Measurements from ENCODE around the gene PDSS2. TPM values are rescaled to one million over a fixed set of nuclear protein-coding genes. Genes with fewer than 3 reads are reported as not detected.

PDSS2 gene
- total and polyA plus RNA-seq, 12 donors, result 6.4 to 39.8 (median 27.6) TPM

DNA sequence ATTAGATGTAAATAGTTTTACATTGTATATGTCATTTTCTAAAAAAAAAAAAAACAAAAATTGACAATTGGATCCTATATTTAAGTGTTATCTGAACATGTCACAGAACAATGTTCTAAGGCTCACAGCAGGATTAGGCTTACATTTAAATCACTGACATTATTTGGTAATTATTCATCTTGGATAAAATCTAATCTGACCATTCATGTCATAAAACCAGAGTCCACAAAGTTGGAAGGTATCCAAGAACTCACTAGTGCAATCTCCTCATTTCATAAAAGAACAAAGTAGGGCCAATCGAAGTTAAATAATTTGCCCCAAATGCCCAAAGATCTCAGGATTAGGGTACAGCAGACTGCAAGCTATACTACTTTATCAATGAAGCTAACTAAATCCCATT is 73.0 kb downstream of the PDSS2 start:
- H3K4me1 ChIP-seq (replicated peaks in 1 of 2), result no peaks in the 10 kb centered on the region
- no peaks in the 10 kb centered on the region for H3K36me3 ChIP-seq (replicated peaks in 1 of 2)
- no peak for TF ChIP-seq POLR2A (IDR thresholded peaks at IDR 0.05)
- no peak for TF ChIP-seq CTCF (IDR thresholded peaks at IDR 0.05)
- intact Hi-C loops (cut with DNase I), result no loop called here
- H3K27me3 ChIP-seq, result no peaks in the 10 kb centered on the region
- no peaks in the 10 kb centered on the region for H3K9me3 ChIP-seq (replicated peaks in 1 of 3)
- H3K4me3 ChIP-seq, result no peak overlapping the region
- no peak for DNase-seq
- WGBS, 4 donors, result 26 to 57% (median 49%) methylated on average over 1 of the region's 1 CpG
- H3K27ac ChIP-seq, result no peak overlapping the region

DNA sequence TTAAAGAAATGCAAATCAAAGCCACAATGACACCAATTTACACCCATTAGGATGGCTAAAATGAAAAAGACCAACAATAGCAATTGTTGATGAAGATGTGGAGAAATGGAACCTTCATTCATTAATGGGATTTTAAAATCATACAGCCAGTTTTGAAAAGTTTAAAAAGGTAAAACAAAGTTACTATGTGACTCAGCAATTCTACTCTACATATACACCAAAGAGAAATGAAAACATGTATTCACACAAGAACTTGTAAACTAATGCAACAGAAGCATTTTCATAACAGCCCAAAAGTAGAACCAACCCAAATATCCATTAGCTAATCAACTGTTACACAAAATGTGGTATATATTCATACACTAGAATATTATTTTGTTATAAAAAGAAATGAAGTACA is 75.7 kb downstream of the PDSS2 start:
- intact Hi-C loops (cut with DNase I), result no loop called here
- no peaks in the 10 kb centered on the region for H3K4me1 ChIP-seq (replicated peaks in 1 of 2)
- TF ChIP-seq POLR2A (IDR thresholded peaks at IDR 0.05) (no peak), CTCF (IDR thresholded peaks at IDR 0.05) (no peak)

DNA sequence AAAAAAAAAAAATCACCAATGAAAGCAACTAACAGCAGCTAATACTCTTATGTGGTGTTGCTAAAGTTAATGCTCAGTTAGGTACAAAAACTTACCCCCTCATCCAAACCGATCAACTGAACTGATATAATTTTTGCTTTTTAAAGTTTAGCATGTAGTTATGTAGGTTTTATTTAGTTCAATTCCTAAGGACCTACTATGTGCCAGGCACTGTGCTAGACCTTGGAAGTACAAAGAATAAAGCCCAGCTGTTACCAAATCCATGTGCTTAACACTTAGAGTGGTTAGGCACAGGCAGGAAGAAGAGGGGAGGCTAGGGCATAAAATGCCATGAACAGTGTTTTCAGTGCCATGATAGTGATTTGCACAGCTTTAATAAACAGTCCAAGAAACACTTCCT is 85.1 kb downstream of the PDSS2 start:
- TF ChIP-seq CTCF (IDR thresholded peaks at IDR 0.05) (no peak), POLR2A (IDR thresholded peaks at IDR 0.05) (no peak)
- WGBS, 4 donors, result 91 to 100% (median 96%) methylated on average over 1 of the region's 1 CpG
- no peak overlapping the region for H3K4me3 ChIP-seq
- H3K27ac ChIP-seq, result no peak overlapping the region
- no peaks in the 10 kb centered on the region for H3K9me3 ChIP-seq (replicated peaks in 1 of 3)
- DNase-seq, result no peak
- H3K4me1 ChIP-seq (replicated peaks in 1 of 2), result no peaks in the 10 kb centered on the region
- no peaks in the 10 kb centered on the region for H3K27me3 ChIP-seq
- intact Hi-C loops (cut with DNase I), result no loop called here
- no peaks in the 10 kb centered on the region for H3K36me3 ChIP-seq (replicated peaks in 1 of 2)

More for the DNA sequence above, 75.7 kb downstream of the PDSS2 start:
- Histone ChIP-seq H3K9me3 (replicated peaks in 1 of 3) (no peaks in the 10 kb centered on the region), H3K36me3 (replicated peaks in 1 of 2) (no peaks in the 10 kb centered on the region), H3K27ac (no peak overlapping the region), H3K27me3 (no peaks in the 10 kb centered on the region), H3K4me3 (no peak overlapping the region)
- no peak for DNase-seq

DNA sequence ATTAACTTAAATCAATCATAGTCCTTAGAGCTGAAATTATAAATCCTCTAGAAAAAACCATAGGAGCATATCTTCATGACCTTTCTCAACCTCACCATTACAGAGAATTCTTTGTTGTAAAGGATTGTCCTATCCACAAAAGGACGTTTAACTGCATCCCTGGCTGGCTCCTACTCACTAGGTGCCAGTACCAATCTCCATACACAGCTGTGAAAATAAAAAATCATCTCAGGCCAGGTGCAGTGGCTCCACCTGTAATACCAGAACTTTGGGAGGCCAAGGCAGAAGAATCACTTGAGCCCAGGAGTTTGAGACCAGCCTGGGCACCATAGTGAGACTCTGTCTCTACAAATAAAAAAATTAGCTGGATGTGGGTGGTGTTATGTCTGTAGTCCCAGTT is 89.9 kb downstream of the PDSS2 start:
- 50 to 86% (median 61%) methylated on average over 1 of the region's 1 CpG for WGBS, 4 donors

More for the DNA sequence above, 89.9 kb downstream of the PDSS2 start:
- Histone ChIP-seq H3K4me1 (replicated peaks in 1 of 2) (no peaks in the 10 kb centered on the region), H3K27ac (no peak overlapping the region), H3K36me3 (replicated peaks in 1 of 2) (no peaks in the 10 kb centered on the region), H3K9me3 (replicated peaks in 1 of 3) (no peaks in the 10 kb centered on the region), H3K4me3 (no peak overlapping the region), H3K27me3 (no peaks in the 10 kb centered on the region)
- no peak for DNase-seq
- intact Hi-C loops (cut with DNase I), result no loop called here
- TF ChIP-seq CTCF (IDR thresholded peaks at IDR 0.05), result no peak
- no peak for TF ChIP-seq POLR2A (IDR thresholded peaks at IDR 0.05)
